HG02571 (cell line): ENCODE results near the gene FGG.

Experiments
- ATAC-seq: cut with Tn5 transposase; IDR thresholded peaks from one replicate; pipeline ENCODE4 v1.9.1; 2021; ENCODE audit warnings: mild to moderate bottlenecking, moderate library complexity; ENCODE audit not compliant: unreplicated experiment

Gene FGG

GRCh38 chr4:154588198-154588597 lies 24.3 kb downstream of the FGG start:
- no peak for ATAC-seq

GRCh38 chr4:154586296-154587033 lies 26.0 kb downstream of the FGG start:
- no peak for ATAC-seq

- no peak for ATAC-seq
These were observed 27.0 kb downstream of the FGG start for GRCh38 chr4:154585369-154586018.

- no peak for ATAC-seq
These were observed 28.2 kb downstream of the FGG start for GRCh38 chr4:154584259-154584658.

- no peak for ATAC-seq
These were observed 28.8 kb downstream of the FGG start for GRCh38 chr4:154583677-154584076.

- ATAC-seq, result no peak
These were observed 29.2 kb downstream of the FGG start for GRCh38 chr4:154583230-154583629.

GRCh38 chr4:154582723-154583122 lies 29.7 kb downstream of the FGG start:
- ATAC-seq, result no peak

GRCh38 chr4:154579927-154580326 lies 32.5 kb downstream of the FGG start:
- no peak for ATAC-seq

GRCh38 chr4:154578919-154579318 lies 33.5 kb downstream of the FGG start:
- ATAC-seq, result no peak

GRCh38 chr4:154577324-154577723 lies 35.1 kb downstream of the FGG start:
- no peak for ATAC-seq

GRCh38 chr4:154574311-154574710 lies 38.1 kb downstream of the FGG start:
- no peak for ATAC-seq

- no peak for ATAC-seq
These were observed 39.1 kb downstream of the FGG start for GRCh38 chr4:154573190-154573870.

- ATAC-seq, result no peak
These were observed 42.9 kb downstream of the FGG start for GRCh38 chr4:154569584-154569983.

GRCh38 chr4:154569028-154569427 lies 43.4 kb downstream of the FGG start:
- ATAC-seq, result no peak

GRCh38 chr4:154566639-154567204 lies 45.7 kb downstream of the FGG start:
- ATAC-seq, result no peak

GRCh38 chr4:154565704-154566103 lies 46.8 kb downstream of the FGG start:
- no peak for ATAC-seq

- ATAC-seq, result no peak
These were observed 48.1 kb downstream of the FGG start for GRCh38 chr4:154564311-154564710.

- ATAC-seq, result no peak
These were observed 49.7 kb downstream of the FGG start, which contains the start of gene FGB for GRCh38 chr4:154562697-154563254. Gene FGB, plus strand, starts transcription at chr4:154563011. Its CDS starts 8 bp downstream, at chr4:154563019.

- ATAC-seq, result no peak
These were observed 51.6 kb downstream of the FGG start for GRCh38 chr4:154560824-154561231.

GRCh38 chr4:154560419-154560801 lies 52.0 kb downstream of the FGG start:
- ATAC-seq, result no peak
